Uterus (tissue), 4 donors: ENCODE results near the gene PCDHA13. TPM values are rescaled to one million over a fixed set of nuclear protein-coding genes. Genes with fewer than 3 reads are reported as not detected.
"Not testable (repeated sequence)": the region's sequence is repeated elsewhere in the genome, so short reads cannot be mapped to it uniquely, and the experiment has no call there.

ENCODE experiments used
- DNase-seq, 2 donors: peaks; one replicate each; pipeline ENCODE4 v3.0.0-alpha.2; 2019 to 2020
- H3K27ac ChIP-seq, 2 donors: fragments of 200-600 bp; sonication (generic); 1 replicate in 1 of 2; 2 replicates in 1 of 2; pipeline ENCODE4 v1.5.1; 2016 to 2018
- H3K27me3 ChIP-seq, 2 donors: fragments of 200-600 bp; sonication (generic); one replicate each; pipeline ENCODE4 v1.5.1; 2018 to 2019; ENCODE audit warnings: control low read depth in 1 of 2
- H3K36me3 ChIP-seq, 2 donors: fragments of 200-600 bp; sonication (generic); one replicate each; pipeline ENCODE4 v1.5.1; 2019; ENCODE audit warnings: control low read depth in 1 of 2
- H3K4me1 ChIP-seq, 2 donors: fragments of 200-600 bp; sonication (generic); one replicate each; pipeline ENCODE4 v1.5.1; 2018 to 2019; ENCODE audit warnings: control low read depth in 1 of 2
- H3K4me3 ChIP-seq, 2 donors: fragments of 200-600 bp; sonication (generic); 1 replicate in 1 of 2; 2 replicates in 1 of 2; pipeline ENCODE4 v1.5.1; 2018 to 2019; ENCODE audit warnings: mild to moderate bottlenecking in 1 of 2
- H3K9me3 ChIP-seq, 2 donors: fragments of 200-600 bp; sonication (generic); one replicate each; pipeline ENCODE4 v1.5.1; 2019; ENCODE audit warnings: control low read depth in 1 of 2
- POLR2A ChIP-seq, 2 donors: fragments of 450-650 bp; IDR thresholded peaks; one replicate each; pipeline ENCODE4 v1.6.1; 2016; ENCODE audit warnings: antibody characterized with exemption in 2 of 2, mild to moderate bottlenecking in 1 of 2, moderate library complexity in 1 of 2
- intact Hi-C: fragments of 100-400 bp; cut with DNase I; formaldehyde crosslinking; loops from one replicate; pipeline ENCODE4 v1.15.1; 2023; ENCODE audit warnings: low total_unique reads
- total RNA-seq, 4 donors: library from RNA; depleted of rRNA in 3 of 4; stranded (reverse); fragments of >200 nt in 3 of 4; gene quantifications; one replicate each; pipeline versions ENCODE4 v1.1.0 to v1.2.4, GENCODE V29; 2014 to 2023
- TF ChIP-seq, protein P1 (sequence below), 4 experiments: fragments of 200-600 bp in 2 of 4; fragments of 450-650 bp in 2 of 4; sonication (generic) in 2 of 4; IDR thresholded peaks; one replicate each; pipeline ENCODE4 v1.5.1; 2016 to 2019; ENCODE audit warnings: antibody characterized with exemption in 4 of 4, mild to moderate bottlenecking in 2 of 4, moderate library complexity in 1 of 4
- donor health status: DM: yes; HTN: yes; CAD: no.

The PCDHA13 gene
- total RNA-seq, 4 donors from 2014 or later = 0.70 to 2.8 (median 2.1) TPM; not detected in 1

DNA sequence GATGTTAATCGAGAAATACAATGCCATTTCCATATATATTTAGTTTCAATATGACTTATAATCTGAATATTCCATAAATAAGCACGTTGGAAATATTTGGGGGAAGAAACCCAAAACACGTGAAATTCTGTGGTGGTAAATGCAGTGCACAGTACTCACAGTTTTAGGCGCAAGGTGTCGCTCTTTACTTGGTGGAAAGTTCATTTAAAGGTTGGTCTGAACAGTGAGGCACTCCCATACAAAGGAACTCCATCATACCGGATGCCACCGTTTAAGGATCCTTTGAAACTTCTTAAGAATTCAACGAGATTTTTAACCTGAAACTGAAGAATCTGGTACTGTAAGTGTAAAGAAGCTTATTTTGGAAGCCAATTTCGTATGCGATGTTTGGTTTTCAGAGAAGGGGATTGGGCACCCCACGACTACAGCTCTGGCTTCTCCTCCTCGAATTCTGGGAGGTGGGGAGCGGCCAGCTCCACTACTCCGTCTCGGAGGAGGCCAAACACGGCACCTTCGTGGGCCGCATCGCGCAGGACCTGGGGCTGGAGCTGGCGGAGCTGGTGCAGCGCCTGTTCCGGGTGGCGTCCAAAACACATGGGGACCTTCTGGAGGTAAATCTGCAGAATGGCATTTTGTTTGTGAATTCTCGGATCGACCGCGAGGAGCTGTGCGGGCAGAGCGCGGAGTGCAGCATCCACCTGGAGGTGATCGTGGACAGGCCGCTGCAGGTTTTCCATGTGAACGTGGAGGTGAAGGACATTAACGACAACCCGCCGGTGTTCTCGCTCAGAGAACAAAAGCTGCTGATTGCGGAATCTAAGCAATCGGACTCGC lies 13.0 kb upstream of the PCDHA13 start, which contains the start of gene PCDHA11:
PCDHA11 (plus strand) TSS at position 237 of the 834 bp plus-strand sequence; CDS start at position 384, 147 bp downstream.
- TF ChIP-seq, protein P1, sequence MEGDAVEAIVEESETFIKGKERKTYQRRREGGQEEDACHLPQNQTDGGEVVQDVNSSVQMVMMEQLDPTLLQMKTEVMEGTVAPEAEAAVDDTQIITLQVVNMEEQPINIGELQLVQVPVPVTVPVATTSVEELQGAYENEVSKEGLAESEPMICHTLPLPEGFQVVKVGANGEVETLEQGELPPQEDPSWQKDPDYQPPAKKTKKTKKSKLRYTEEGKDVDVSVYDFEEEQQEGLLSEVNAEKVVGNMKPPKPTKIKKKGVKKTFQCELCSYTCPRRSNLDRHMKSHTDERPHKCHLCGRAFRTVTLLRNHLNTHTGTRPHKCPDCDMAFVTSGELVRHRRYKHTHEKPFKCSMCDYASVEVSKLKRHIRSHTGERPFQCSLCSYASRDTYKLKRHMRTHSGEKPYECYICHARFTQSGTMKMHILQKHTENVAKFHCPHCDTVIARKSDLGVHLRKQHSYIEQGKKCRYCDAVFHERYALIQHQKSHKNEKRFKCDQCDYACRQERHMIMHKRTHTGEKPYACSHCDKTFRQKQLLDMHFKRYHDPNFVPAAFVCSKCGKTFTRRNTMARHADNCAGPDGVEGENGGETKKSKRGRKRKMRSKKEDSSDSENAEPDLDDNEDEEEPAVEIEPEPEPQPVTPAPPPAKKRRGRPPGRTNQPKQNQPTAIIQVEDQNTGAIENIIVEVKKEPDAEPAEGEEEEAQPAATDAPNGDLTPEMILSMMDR (IDR thresholded peaks at IDR 0.05) = peak in 3 of 4 experiments; percentile 8 to 30 (median 12)
- TF ChIP-seq POLR2A (IDR thresholded peaks at IDR 0.05) = no peak
- H3K27ac ChIP-seq = no peak within 1 kb of the TSS
- DNase-seq = no peak
- intact Hi-C loops = no loop called here
- no peaks in the 10 kb centered on the region for H3K4me1 ChIP-seq
- no peak within 1 kb of the TSS for H3K4me3 ChIP-seq
- no peaks in the 10 kb centered on the region for H3K27me3 ChIP-seq
- H3K9me3 ChIP-seq = no peaks in the 10 kb centered on the region
- no peaks in the 10 kb centered on the region for H3K36me3 ChIP-seq

DNA sequence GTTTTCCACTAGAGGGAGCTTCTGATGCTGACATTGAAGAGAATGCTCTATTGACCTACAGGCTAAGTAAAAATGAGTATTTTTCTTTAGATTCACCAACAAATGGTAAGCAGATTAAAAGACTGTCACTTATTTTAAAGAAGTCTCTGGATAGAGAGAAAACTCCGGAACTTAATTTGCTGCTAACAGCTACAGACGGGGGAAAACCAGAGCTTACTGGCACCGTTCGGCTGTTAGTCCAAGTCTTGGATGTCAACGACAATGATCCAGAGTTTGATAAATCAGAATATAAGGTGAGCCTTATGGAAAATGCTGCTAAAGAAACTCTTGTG lies 12.4 kb upstream of the PCDHA13 start:
- Histone ChIP-seq H3K4me1 (no peaks in the 10 kb centered on the region), H3K9me3 (no peaks in the 10 kb centered on the region), H3K27me3 (no peaks in the 10 kb centered on the region), H3K36me3 (no peaks in the 10 kb centered on the region), H3K27ac (no peak overlapping the region), H3K4me3 (no peak overlapping the region)
- no peak for DNase-seq
- intact Hi-C loops = no loop called here
- TF ChIP-seq, protein P1 (IDR thresholded peaks at IDR 0.05) = no peak
- TF ChIP-seq POLR2A (IDR thresholded peaks at IDR 0.05) = no peak

GRCh38 chr5:140870221-140871201 lies 11.4 kb upstream of the PCDHA13 start:
- Histone ChIP-seq H3K4me1 (no peaks in the 10 kb centered on the region), H3K4me3 (no peak overlapping the region), H3K36me3 (no peaks in the 10 kb centered on the region), H3K9me3 (no peaks in the 10 kb centered on the region), H3K27ac (no peak overlapping the region), H3K27me3 (no peaks in the 10 kb centered on the region)
- TF ChIP-seq, protein P1 (IDR thresholded peaks at IDR 0.05) = no peak
- TF ChIP-seq POLR2A (IDR thresholded peaks at IDR 0.05) = no peak
- no peak for DNase-seq
- intact Hi-C loops = no loop called here

DNA sequence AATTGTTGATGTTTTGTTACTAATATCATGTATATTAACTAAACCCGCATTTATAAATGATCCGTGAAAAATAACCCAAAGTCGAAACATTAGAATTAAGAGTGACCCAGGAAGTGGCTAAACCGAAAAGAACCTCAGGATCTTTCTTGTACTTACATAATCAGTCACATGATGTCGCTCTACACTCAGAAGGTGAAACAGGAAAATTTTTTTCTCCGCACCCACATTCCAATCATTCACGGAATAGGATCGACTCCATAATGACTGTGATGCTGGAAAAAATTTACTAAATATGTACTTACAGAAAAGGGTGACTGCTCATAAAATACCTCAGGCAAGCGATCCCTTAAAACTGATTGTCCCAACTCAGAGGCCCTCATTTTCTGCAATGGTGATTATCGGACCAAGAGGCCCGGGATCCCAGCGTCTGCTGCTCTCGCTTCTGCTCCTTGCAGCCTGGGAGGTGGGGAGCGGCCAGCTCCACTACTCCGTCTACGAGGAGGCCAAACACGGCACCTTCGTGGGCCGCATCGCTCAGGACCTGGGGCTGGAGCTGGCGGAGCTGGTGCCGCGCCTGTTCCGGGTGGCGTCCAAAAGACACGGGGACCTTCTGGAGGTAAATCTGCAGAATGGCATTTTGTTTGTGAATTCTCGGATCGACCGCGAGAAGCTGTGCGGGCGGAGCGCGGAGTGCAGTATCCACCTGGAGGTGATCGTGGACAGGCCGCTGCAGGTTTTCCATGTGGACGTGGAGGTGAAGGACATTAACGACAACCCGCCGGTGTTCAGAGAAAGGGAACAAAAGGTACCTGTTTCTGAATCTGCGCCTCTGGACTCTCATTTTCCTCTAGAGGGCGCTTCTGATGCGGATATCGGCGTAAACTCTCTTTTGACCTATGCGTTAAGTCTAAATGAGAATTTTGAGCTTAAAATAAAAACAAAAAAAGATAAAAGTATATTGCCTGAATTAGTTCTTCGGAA lies 6.5 kb upstream of the PCDHA13 start, which contains the start of gene PCDHA12:
PCDHA12 (plus strand) TSS at position 224 of the 981 bp plus-strand sequence; CDS start at position 389, 165 bp downstream.
- peaks cover 0 to 8% of the 10 kb centered on the region in 2 donors for H3K9me3 ChIP-seq

DNA sequence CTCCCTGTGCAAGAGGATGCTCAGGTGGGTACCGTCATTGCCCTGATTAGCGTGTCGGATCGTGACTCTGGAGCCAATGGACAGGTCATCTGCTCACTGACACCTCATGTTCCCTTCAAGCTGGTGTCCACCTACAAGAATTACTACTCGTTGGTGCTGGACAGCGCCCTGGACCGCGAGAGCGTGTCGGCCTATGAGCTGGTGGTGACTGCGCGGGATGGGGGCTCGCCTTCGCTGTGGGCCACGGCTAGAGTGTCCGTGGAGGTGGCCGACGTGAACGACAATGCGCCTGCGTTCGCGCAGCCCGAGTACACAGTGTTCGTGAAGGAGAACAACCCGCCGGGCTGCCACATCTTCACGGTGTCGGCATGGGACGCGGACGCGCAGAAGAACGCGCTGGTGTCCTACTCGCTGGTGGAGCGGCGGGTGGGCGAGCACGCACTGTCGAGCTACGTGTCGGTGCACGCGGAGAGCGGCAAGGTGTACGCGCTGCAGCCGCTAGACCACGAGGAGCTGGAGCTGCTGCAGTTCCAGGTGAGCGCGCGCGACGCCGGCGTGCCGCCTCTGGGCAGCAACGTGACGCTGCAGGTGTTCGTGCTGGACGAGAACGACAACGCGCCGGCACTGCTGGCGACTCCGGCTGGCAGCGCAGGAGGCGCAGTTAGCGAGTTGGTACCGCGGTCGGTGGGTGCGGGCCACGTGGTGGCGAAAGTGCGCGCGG lies 5.2 kb upstream of the PCDHA13 start:
- DNase-seq, H3K4me3 ChIP-seq, H3K4me1 ChIP-seq, H3K9me3 ChIP-seq, H3K36me3 ChIP-seq, H3K27me3 ChIP-seq, intact Hi-C loops, H3K27ac ChIP-seq: not testable (repeated sequence)

More for the DNA sequence above, 6.5 kb upstream of the PCDHA13 start, which contains the start of gene PCDHA12:
- Histone ChIP-seq H3K27ac (no peak within 1 kb of the TSS), H3K36me3 (no peaks in the 10 kb centered on the region), H3K27me3 (no peaks in the 10 kb centered on the region), H3K4me1 (no peaks in the 10 kb centered on the region), H3K4me3 (no peak within 1 kb of the TSS)
- intact Hi-C loops = no loop called here
- TF ChIP-seq, protein P1 (IDR thresholded peaks at IDR 0.05) = no peak
- TF ChIP-seq POLR2A (IDR thresholded peaks at IDR 0.05) = no peak
- DNase-seq = no peak
